Thyroid gland (tissue), 4 donors: ENCODE results near the gene OAS2.
"Not testable (repeated sequence)": the region's sequence is repeated elsewhere in the genome, so short reads cannot be mapped to it uniquely, and the experiment has no call there.

Experiments used
- CTCF ChIP-seq, 6 experiments: fragments of 200-600 bp in 3 of 6; fragments of 450-650 bp in 3 of 6; sonication (generic) in 3 of 6; IDR thresholded peaks; one replicate each; pipeline ENCODE4 v1.5.1; 2016 to 2019; ENCODE audit warnings: antibody characterized with exemption in 6 of 6, mild to moderate bottlenecking in 2 of 6, inconsistent platforms in 1 of 6, moderate library complexity in 1 of 6
- POLR2A ChIP-seq, 2 donors: fragments of 450-650 bp; IDR thresholded peaks; one replicate each; pipeline ENCODE4 v1.6.1; 2017; ENCODE audit warnings: antibody characterized with exemption in 2 of 2, mild to moderate bottlenecking in 2 of 2, moderate library complexity in 1 of 2

DNA sequence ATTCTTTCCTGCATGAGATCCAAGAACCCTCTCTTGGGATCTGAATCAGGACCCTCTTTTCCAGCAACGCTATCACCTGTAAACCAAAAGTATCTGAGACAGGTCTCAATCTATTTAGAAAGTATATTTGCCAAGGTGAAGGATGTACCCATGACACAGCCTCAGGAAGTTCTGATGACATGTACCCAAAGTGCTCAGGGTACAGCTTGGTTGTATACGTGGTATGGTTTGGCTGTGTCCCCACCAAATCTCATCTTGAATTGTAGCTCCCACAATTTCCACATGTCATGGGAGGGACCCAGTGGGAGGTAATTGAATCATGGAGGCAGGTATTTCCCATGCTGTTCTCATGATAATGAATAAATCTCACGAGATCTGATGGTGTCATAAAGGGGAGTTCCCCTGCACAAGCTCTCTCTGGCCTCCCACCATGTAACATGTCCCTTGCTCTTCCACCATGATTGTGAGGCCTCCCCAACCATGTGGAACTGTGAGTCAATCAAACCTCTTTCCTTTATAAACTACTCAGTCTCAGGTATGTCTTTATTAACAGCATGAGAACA lies 10.6 kb downstream of the OAS2 start:
- TF ChIP-seq CTCF, POLR2A (IDR thresholded peaks at IDR 0.05): not testable (repeated sequence)
